Neural cell (in vitro differentiated cells): ENCODE results near the gene BEX3. TPM values are rescaled to one million over a fixed set of nuclear protein-coding genes. Genes with fewer than 3 reads are reported as not detected.

Experiments
- H2AFZ ChIP-seq: fragments of 200-600, 300-800 bp; sonication (generic), shearing (Covaris generic); 2 replicates; pipeline ENCODE4 v1.6.0; 2014; ENCODE audit warnings: low read depth, mild to moderate bottlenecking, antibody characterized with exemption, low read length, moderate library complexity
- H3F3A ChIP-seq: fragments of 200-600 bp; shearing (Covaris generic); 2 replicates; pipeline ENCODE4 v1.6.1; 2016; ENCODE audit warnings: mild to moderate bottlenecking, moderate library complexity, mixed read lengths, antibody characterized with exemption, low read length; ENCODE audit not compliant: insufficient read depth, poor library complexity, severe bottlenecking
- H3K27ac ChIP-seq: fragments of 200-600, 300-800 bp; sonication (generic), shearing (Covaris generic); 2 replicates; pipeline ENCODE4 v1.5.1; 2014; ENCODE audit warnings: mild to moderate bottlenecking, low read length, moderate library complexity
- H3K27me3 ChIP-seq: fragments of 300-800, 200-600 bp; sonication (generic), shearing (Covaris generic); 2 replicates; pipeline ENCODE4 v1.6.0; 2014; ENCODE audit warnings: mild to moderate bottlenecking, low read depth, low read length, moderate library complexity; ENCODE audit not compliant: insufficient read depth
- H3K36me3 ChIP-seq: fragments of 300-800, 200-600 bp; sonication (generic), shearing (Covaris generic); 2 replicates; pipeline ENCODE4 v1.5.1; 2014; ENCODE audit warnings: mild to moderate bottlenecking, antibody characterized with exemption, low read length, moderate library complexity; ENCODE audit not compliant: insufficient read depth
- H3K4me2 ChIP-seq: fragments of 300-800, 200-600 bp; sonication (generic), shearing (Covaris generic); 2 replicates; pipeline ENCODE4 v1.6.0; 2014; ENCODE audit warnings: mild to moderate bottlenecking, low read length
- H3K4me3 ChIP-seq: fragments of 300-800, 200-600 bp; sonication (generic), shearing (Covaris generic); 2 replicates; pipeline ENCODE4 v1.5.1; 2014; ENCODE audit warnings: mild to moderate bottlenecking, low read length, moderate library complexity
- H3K79me2 ChIP-seq: fragments of 200-600 bp; shearing (Covaris generic); replicated peaks from 2 replicates; pipeline ENCODE4 v1.6.0; 2014; ENCODE audit warnings: mild to moderate bottlenecking, low read length, moderate library complexity; ENCODE audit not compliant: insufficient read depth
- H3K9ac ChIP-seq: fragments of 300-800, 200-600 bp; sonication (generic), shearing (Covaris generic); 2 replicates; pipeline ENCODE4 v1.6.1; 2016; ENCODE audit warnings: mild to moderate bottlenecking, low read length, mixed read lengths
- H3K9me2 ChIP-seq: fragments of 200-600 bp; shearing (Covaris generic); 2 replicates; pipeline ENCODE4 v1.6.1; 2016; ENCODE audit warnings: mild to moderate bottlenecking, low read length, mixed read lengths; ENCODE audit not compliant: insufficient read depth
- H3K9me3 ChIP-seq: fragments of 200-600, 300-800 bp; sonication (generic), shearing (Covaris generic); 2 replicates; pipeline ENCODE4 v1.6.1; 2016; ENCODE audit warnings: mild to moderate bottlenecking, mixed run types, low read length, moderate library complexity, mixed read lengths
- H4K20me1 ChIP-seq: fragments of 200-600 bp; shearing (Covaris generic); 2 replicates; pipeline ENCODE4 v1.6.1; 2016; ENCODE audit warnings: mild to moderate bottlenecking, mixed run types; ENCODE audit not compliant: insufficient read depth
- CTCF ChIP-seq: fragments of 450-650 bp; IDR thresholded peaks from 2 replicates; pipeline ENCODE4 v1.5.1; 2014; ENCODE audit warnings: antibody characterized with exemption, mild to moderate bottlenecking, moderate library complexity; ENCODE audit not compliant: poor library complexity, severe bottlenecking
- EP300 ChIP-seq: fragments of 450-650 bp; conservative IDR thresholded peaks from 2 replicates; pipeline ENCODE4 v1.6.1; 2014; ENCODE audit warnings: antibody characterized with exemption, mild to moderate bottlenecking, moderate library complexity; ENCODE audit not compliant: poor library complexity, severe bottlenecking
- EZH2 ChIP-seq: fragments of 200-600, 300-800 bp; shearing (Covaris generic), sonication (generic); IDR thresholded peaks from 2 replicates; pipeline ENCODE4 v1.6.1; 2014; ENCODE audit warnings: antibody characterized with exemption, low read length, borderline replicate concordance, mild to moderate bottlenecking; ENCODE audit not compliant: insufficient read depth, poor library complexity, severe bottlenecking
- MXI1 ChIP-seq: fragments of 450-650 bp; conservative IDR thresholded peaks from 2 replicates; pipeline ENCODE4 v1.6.1; 2014; ENCODE audit warnings: antibody characterized with exemption, mild to moderate bottlenecking; ENCODE audit not compliant: poor library complexity, severe bottlenecking
- POLR2AphosphoS5 ChIP-seq: IDR thresholded peaks from 2 replicates; pipeline ENCODE4 v1.6.1; 2012
- RAD21 ChIP-seq: fragments of 450-650 bp; conservative IDR thresholded peaks from 2 replicates; pipeline ENCODE4 v1.6.1; 2014; ENCODE audit warnings: antibody characterized with exemption, mild to moderate bottlenecking, moderate library complexity
- SMC3 ChIP-seq: fragments of 450-650 bp; conservative IDR thresholded peaks from 2 replicates; pipeline ENCODE4 v1.6.1; 2014; ENCODE audit warnings: antibody characterized with exemption, mild to moderate bottlenecking, moderate library complexity; ENCODE audit not compliant: poor library complexity
- TAF1 ChIP-seq: IDR thresholded peaks from 2 replicates; pipeline ENCODE4 v1.6.1; 2012; ENCODE audit warnings: low read depth
- polyA plus RNA-seq: library from polyadenylated mRNA; depleted of rRNA; stranded (reverse); fragments of >200 nt; gene quantifications from 2 replicates; pipeline ENCODE4 v1.2.3, GENCODE V29; 2014
- TF ChIP-seq, protein P1 (sequence below): IDR thresholded peaks from 2 replicates; pipeline ENCODE4 v1.6.1; 2012; ENCODE audit warnings: borderline replicate concordance

The BEX3 gene
- polyA plus RNA-seq, 1 donor from 2014 or later: 991 TPM

- Histone ChIP-seq H4K20me1 (no peaks in the 10 kb centered on the region), H3K4me2 (no peak overlapping the region), H3K9me2 (no peaks in the 10 kb centered on the region), H3K27me3 (no peaks in the 10 kb centered on the region), H3K36me3 (no peaks in the 10 kb centered on the region), H2AFZ (no peak overlapping the region), H3K9ac (no peak overlapping the region), H3F3A (no peaks in the 10 kb centered on the region), H3K9me3 (no peaks in the 10 kb centered on the region), H3K27ac (no peak overlapping the region), H3K79me2 (no peaks in the 10 kb centered on the region), H3K4me3 (no peak overlapping the region)
- no peak for TF ChIP-seq SMC3
- no peak for TF ChIP-seq CTCF
- no peak for TF ChIP-seq TAF1
- TF ChIP-seq EZH2: no peak
- TF ChIP-seq MXI1: no peak
- no peak for TF ChIP-seq EP300
- TF ChIP-seq, protein P1, sequence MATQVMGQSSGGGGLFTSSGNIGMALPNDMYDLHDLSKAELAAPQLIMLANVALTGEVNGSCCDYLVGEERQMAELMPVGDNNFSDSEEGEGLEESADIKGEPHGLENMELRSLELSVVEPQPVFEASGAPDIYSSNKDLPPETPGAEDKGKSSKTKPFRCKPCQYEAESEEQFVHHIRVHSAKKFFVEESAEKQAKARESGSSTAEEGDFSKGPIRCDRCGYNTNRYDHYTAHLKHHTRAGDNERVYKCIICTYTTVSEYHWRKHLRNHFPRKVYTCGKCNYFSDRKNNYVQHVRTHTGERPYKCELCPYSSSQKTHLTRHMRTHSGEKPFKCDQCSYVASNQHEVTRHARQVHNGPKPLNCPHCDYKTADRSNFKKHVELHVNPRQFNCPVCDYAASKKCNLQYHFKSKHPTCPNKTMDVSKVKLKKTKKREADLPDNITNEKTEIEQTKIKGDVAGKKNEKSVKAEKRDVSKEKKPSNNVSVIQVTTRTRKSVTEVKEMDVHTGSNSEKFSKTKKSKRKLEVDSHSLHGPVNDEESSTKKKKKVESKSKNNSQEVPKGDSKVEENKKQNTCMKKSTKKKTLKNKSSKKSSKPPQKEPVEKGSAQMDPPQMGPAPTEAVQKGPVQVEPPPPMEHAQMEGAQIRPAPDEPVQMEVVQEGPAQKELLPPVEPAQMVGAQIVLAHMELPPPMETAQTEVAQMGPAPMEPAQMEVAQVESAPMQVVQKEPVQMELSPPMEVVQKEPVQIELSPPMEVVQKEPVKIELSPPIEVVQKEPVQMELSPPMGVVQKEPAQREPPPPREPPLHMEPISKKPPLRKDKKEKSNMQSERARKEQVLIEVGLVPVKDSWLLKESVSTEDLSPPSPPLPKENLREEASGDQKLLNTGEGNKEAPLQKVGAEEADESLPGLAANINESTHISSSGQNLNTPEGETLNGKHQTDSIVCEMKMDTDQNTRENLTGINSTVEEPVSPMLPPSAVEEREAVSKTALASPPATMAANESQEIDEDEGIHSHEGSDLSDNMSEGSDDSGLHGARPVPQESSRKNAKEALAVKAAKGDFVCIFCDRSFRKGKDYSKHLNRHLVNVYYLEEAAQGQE: no peak
- no peak for TF ChIP-seq RAD21
- TF ChIP-seq POLR2AphosphoS5: no peak
Measured at GRCh38 chrX:103386332-103386731, 10.0 kb downstream of the BEX3 start.

DNA sequence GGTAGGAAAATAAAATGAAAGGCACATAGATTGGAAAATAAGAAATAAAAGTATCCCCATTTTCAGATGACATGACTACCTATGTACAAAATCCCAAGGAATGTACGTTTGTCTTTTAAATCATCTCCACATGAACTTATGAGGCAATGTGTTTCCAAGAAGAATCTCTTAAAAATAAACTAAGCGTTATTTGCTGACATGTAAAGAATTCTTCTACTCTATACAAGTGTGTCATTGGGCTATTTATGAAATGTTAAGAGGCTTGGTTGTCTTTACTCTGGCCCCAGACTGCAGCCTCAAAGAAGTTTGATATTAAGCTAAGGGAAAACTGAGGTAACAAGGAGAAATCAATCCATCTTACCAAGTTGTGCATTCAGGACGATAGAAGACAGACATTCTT lies 17.1 kb downstream of the BEX3 start:
- H3F3A ChIP-seq: no peaks in the 10 kb centered on the region
- no peak for TF ChIP-seq EP300

DNA sequence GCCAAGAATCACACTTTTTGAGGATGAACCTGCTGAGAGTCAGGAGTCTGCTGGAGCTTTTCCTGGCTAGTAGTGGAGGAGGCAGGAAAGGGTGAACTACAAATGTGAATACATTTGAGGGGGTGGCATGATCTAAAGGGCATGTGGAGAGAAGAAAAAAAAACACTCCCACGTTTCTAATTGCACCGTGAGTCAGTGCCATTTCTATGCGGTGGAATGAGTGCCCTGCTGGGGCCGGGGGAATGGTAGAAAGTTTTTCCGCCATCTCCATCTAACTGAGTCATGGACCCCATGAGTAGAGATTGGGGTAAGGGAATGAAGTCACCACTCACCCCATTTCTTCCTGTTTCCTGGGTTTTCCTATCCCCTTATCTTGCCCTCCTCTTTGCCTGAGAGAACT lies 19.8 kb downstream of the BEX3 start:
- H3K4me2 ChIP-seq: no peak overlapping the region
- no peak overlapping the region for H3K9ac ChIP-seq
- no peak overlapping the region for H3K27ac ChIP-seq
- H3K9me3 ChIP-seq: no peaks in the 10 kb centered on the region
- no peaks in the 10 kb centered on the region for H4K20me1 ChIP-seq
- H3F3A ChIP-seq: no peaks in the 10 kb centered on the region
- TF ChIP-seq TAF1 (no peak), MXI1 (no peak), CTCF (no peak), EZH2 (no peak), SMC3 (no peak), POLR2AphosphoS5 (no peak), EP300 (no peak), RAD21 (no peak)
- TF ChIP-seq, protein P1: no peak
- H3K9me2 ChIP-seq: no peaks in the 10 kb centered on the region
- H3K36me3 ChIP-seq: no peaks in the 10 kb centered on the region
- H3K79me2 ChIP-seq: no peaks in the 10 kb centered on the region
- H3K27me3 ChIP-seq: no peaks in the 10 kb centered on the region
- H3K4me3 ChIP-seq: no peak overlapping the region
- no peak overlapping the region for H2AFZ ChIP-seq

More for the DNA sequence above, 17.1 kb downstream of the BEX3 start:
- H3K27ac ChIP-seq: no peak overlapping the region
- H3K27me3 ChIP-seq: no peaks in the 10 kb centered on the region
- no peak overlapping the region for H2AFZ ChIP-seq
- H3K4me3 ChIP-seq: no peak overlapping the region
- no peaks in the 10 kb centered on the region for H3K79me2 ChIP-seq
- H3K9me2 ChIP-seq: no peaks in the 10 kb centered on the region
- H3K9ac ChIP-seq: no peak overlapping the region
- H4K20me1 ChIP-seq: no peaks in the 10 kb centered on the region
- no peaks in the 10 kb centered on the region for H3K9me3 ChIP-seq
- no peak overlapping the region for H3K4me2 ChIP-seq
- no peaks in the 10 kb centered on the region for H3K36me3 ChIP-seq
